Aorta (tissue), 5 donors: ENCODE measurements around the gene PPP2R5B. TPM values are rescaled to one million over a fixed set of nuclear protein-coding genes. Genes with fewer than 3 reads are reported as not detected.

Source experiments
- ATAC-seq: fragments of 200-7000 bp; cut with Tn5 transposase; one replicate; pipeline ENCODE4 v1.9.1; 2022; ENCODE audit warnings: moderate library complexity; ENCODE audit not compliant: low FRiP score
- DNase-seq, 2 donors: peaks; one replicate each; pipeline ENCODE4 v3.0.0-alpha.2; 2020
- H3K27ac ChIP-seq, 2 donors: one replicate each; pipeline ENCODE4 v1.5.1; 2013; ENCODE audit warnings: low read length in 2 of 2, mild to moderate bottlenecking in 2 of 2, moderate library complexity in 2 of 2, control low read depth in 1 of 2, inconsistent platforms in 1 of 2, low read depth in 1 of 2
- H3K27me3 ChIP-seq, 2 donors: one replicate each; pipeline ENCODE4 v1.6.1; 2013; ENCODE audit warnings: control low read depth in 1 of 2, low read length in 1 of 2, mild to moderate bottlenecking in 1 of 2, moderate library complexity in 1 of 2; ENCODE audit not compliant: insufficient read depth in 2 of 2, control insufficient read depth in 1 of 2
- H3K36me3 ChIP-seq, 2 donors: one replicate each; pipeline ENCODE4 v1.6.1; 2013; ENCODE audit warnings: control low read depth in 1 of 2, low read length in 1 of 2, mild to moderate bottlenecking in 1 of 2; ENCODE audit not compliant: insufficient read depth in 2 of 2, control insufficient read depth in 1 of 2
- H3K4me1 ChIP-seq, 2 donors: one replicate each; pipeline ENCODE4 v1.6.1; 2013; ENCODE audit warnings: low read length in 2 of 2, control low read depth in 1 of 2, mild to moderate bottlenecking in 1 of 2, moderate library complexity in 1 of 2; ENCODE audit not compliant: insufficient read depth in 2 of 2, control insufficient read depth in 1 of 2
- H3K4me3 ChIP-seq, 2 donors: one replicate each; pipeline ENCODE4 v1.5.1; 2013; ENCODE audit warnings: low read length in 2 of 2, control low read depth in 1 of 2, mild to moderate bottlenecking in 1 of 2
- H3K9me3 ChIP-seq: one replicate; pipeline ENCODE4 v1.6.1; 2013; ENCODE audit warnings: mild to moderate bottlenecking, low read length; ENCODE audit not compliant: control insufficient read depth
- WGBS, 2 donors: extraction: QIAGEN DNeasy Blood & Tissue Kit; methylation state at CpG; one replicate each; pipeline ENCODE4 v1.1.7; 2013; 5-methylcytosine and 5-hydroxymethylcytosine counted together
- intact Hi-C, 2 donors: fragments of 100-400 bp; cut with DNase I; formaldehyde crosslinking; loops; one replicate each; pipeline versions ENCODE4 v1.14.2 to v1.15.0; 2022
- polyA plus RNA-seq, 2 donors: library from polyadenylated mRNA; stranded (reverse); fragments of 200-250 nt; gene quantifications; one replicate each; pipeline ENCODE4 v1.2.3, GENCODE V29; 2013
- total RNA-seq, 2 donors: library from RNA; stranded (reverse); fragmentation: NEBNext Ultra II Directional; extraction: Animal tissue kit (Norgen Biotek cat#: 25700); gene quantifications; one replicate each; pipeline ENCODE4 v1.2.1, GENCODE V29; 2021
- donor health status: healthy with polysubstance abuse.
- donor health status: Bipolar disorder and iron deficiency.
- donor health status: DM: no; HTN: no; CAD: no.
- donor health status: DM: no; HTN: no; CAD: no.
- donor health status: DM: yes; HTN: yes; CAD: no.

The PPP2R5B gene
- total and polyA plus RNA-seq, 4 donors: 9.5 to 36.8 (median 30.7) TPM

- no peak for DNase-seq
- Histone ChIP-seq H3K27me3 (no peaks in the 10 kb centered on the region), H3K4me3 (no peak overlapping the region), H3K36me3 (peaks cover 0 to 8% of the 10 kb centered on the region in 2 donors), H3K27ac (no peak overlapping the region), H3K4me1 (no peaks in the 10 kb centered on the region), H3K9me3 (no peaks in the 10 kb centered on the region)
- ATAC-seq: no peak
- intact Hi-C loops: no loop called here
- 92 to 93% methylated on average over 17 of the region's 17 CpGs for WGBS, 2 donors
Measured at GRCh38 chr11:64900774-64901173, 23.7 kb upstream of the PPP2R5B start.

- Histone ChIP-seq H3K36me3 (peaks cover 0 to 13% of the 10 kb centered on the region in 2 donors), H3K9me3 (no peaks in the 10 kb centered on the region), H3K27me3 (no peaks in the 10 kb centered on the region), H3K27ac (no peak overlapping the region), H3K4me1 (no peaks in the 10 kb centered on the region), H3K4me3 (no peak overlapping the region)
- DNase-seq (no peak), ATAC-seq (no peak)
- WGBS, 2 donors: 86 to 87% methylated on average over 29 to 30 of the region's 30 CpGs
- intact Hi-C loops: no loop called here
Measured at GRCh38 chr11:64902102-64902900, 22.2 kb upstream of the PPP2R5B start.

- Histone ChIP-seq H3K27me3 (no peaks in the 10 kb centered on the region), H3K27ac (no peak overlapping the region), H3K36me3 (peaks cover 0 to 17% of the 10 kb centered on the region in 2 donors), H3K4me1 (no peaks in the 10 kb centered on the region), H3K9me3 (no peaks in the 10 kb centered on the region), H3K4me3 (no peak overlapping the region)
- 93% methylated on average over 23 of the region's 23 CpGs for WGBS, 2 donors
- intact Hi-C loops: no loop called here
- no peak for ATAC-seq
- no peak for DNase-seq
Measured at GRCh38 chr11:64903291-64903833, 21.1 kb upstream of the PPP2R5B start.

DNA sequence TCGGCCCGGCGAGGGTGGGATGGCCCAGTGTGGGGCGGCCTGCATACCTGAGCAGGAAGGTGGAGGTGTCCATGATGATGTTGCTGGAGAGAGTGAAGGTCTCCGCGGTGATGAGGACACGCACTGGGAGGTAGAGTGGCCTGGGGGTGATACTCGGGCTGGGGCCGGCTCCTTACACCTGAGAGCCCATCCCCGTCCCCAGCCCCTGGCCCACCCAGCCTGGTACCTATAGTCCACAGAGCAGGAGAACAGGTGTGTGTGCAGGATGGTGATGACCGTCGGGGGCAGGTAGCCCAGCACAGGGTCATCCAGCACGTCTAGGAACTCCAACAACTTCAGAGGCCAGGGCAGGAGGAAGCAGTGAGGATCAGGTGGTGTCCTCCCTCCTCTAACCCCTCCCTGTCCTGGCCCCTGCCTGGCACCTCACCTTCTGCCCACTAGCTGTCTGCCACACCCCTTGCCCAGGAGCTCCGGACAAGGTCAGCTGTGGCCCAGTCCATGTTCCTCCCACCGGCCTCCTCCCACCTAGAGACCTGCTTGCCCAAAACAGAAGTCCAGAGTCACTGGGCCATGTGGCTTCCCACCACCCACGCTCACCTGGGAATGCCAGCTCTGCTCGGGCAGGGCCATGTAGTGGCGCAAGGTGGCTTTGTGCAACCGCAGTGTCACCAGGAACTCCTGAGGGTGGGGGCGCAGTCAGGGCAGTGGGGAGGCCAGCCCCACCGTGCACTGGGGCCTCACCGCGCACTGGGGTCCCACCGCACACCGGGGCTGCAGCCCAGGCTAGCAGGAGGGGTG lies 18.8 kb upstream of the PPP2R5B start:
- intact Hi-C loops: no loop called here
- Histone ChIP-seq H3K27ac (no peak overlapping the region), H3K4me1 (no peaks in the 10 kb centered on the region), H3K36me3 (peaks cover 0 to 17% of the 10 kb centered on the region in 2 donors), H3K27me3 (no peaks in the 10 kb centered on the region), H3K4me3 (no peak overlapping the region), H3K9me3 (no peaks in the 10 kb centered on the region)
- no peak for ATAC-seq
- DNase-seq: no peak
- WGBS, 2 donors: 94 to 96% methylated on average over 20 to 25 of the region's 25 CpGs

DNA sequence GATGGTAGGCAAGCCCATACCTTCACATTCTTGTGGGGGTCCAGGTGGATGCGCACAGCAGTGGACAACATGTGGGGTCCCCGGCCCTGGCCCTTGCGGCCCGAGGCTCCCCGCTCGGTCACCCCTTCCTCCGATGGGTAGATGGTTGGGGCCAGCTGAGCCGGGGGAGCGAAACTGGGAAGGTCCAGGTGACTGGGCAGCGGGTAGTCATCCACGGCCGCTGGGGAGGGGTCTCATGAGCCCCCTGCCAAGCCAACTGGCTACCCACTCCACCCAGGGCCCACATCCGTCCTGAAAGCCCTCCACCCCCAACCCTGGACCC lies 18.2 kb upstream of the PPP2R5B start:
- 95 to 96% methylated on average over 13 of the region's 13 CpGs for WGBS, 2 donors
- intact Hi-C loops: no loop called here
- Histone ChIP-seq H3K4me3 (no peak overlapping the region), H3K4me1 (no peaks in the 10 kb centered on the region), H3K36me3 (peaks cover 0 to 17% of the 10 kb centered on the region in 2 donors), H3K27ac (no peak overlapping the region), H3K27me3 (no peaks in the 10 kb centered on the region), H3K9me3 (no peaks in the 10 kb centered on the region)
- ATAC-seq (no peak), DNase-seq (no peak)

GRCh38 chr11:64908766-64909165 lies 15.7 kb upstream of the PPP2R5B start:
- H3K9me3 ChIP-seq: no peaks in the 10 kb centered on the region
- intact Hi-C loops: no loop called here
- peaks cover 0 to 23% of the 10 kb centered on the region in 2 donors for H3K36me3 ChIP-seq
- H3K4me3 ChIP-seq: no peak overlapping the region
- ATAC-seq: no peak
- no peaks in the 10 kb centered on the region for H3K4me1 ChIP-seq
- no peak overlapping the region for H3K27ac ChIP-seq
- no peak for DNase-seq
- no peaks in the 10 kb centered on the region for H3K27me3 ChIP-seq
- 85 to 88% methylated on average over 9 to 11 of the region's 11 CpGs for WGBS, 2 donors

GRCh38 chr11:64909653-64910343 lies 14.7 kb upstream of the PPP2R5B start:
- Histone ChIP-seq H3K27ac (no peak overlapping the region), H3K36me3 (peaks cover 0 to 23% of the 10 kb centered on the region in 2 donors), H3K4me3 (no peak overlapping the region), H3K4me1 (no peaks in the 10 kb centered on the region), H3K9me3 (no peaks in the 10 kb centered on the region), H3K27me3 (no peaks in the 10 kb centered on the region)
- ATAC-seq (no peak), DNase-seq (no peak)
- intact Hi-C loops: no loop called here
- 84 to 88% methylated on average over 39 of the region's 39 CpGs for WGBS, 2 donors

- H3K4me3 ChIP-seq: no peak overlapping the region
- intact Hi-C loops: no loop called here
- WGBS, 2 donors: 93 to 94% methylated on average over 27 of the region's 27 CpGs
- H3K4me1 ChIP-seq: no peaks in the 10 kb centered on the region
- no peaks in the 10 kb centered on the region for H3K9me3 ChIP-seq
- peaks cover 0 to 21% of the 10 kb centered on the region in 2 donors for H3K36me3 ChIP-seq
- no peaks in the 10 kb centered on the region for H3K27me3 ChIP-seq
- no peak for DNase-seq
- H3K27ac ChIP-seq: no peak overlapping the region
- no peak for ATAC-seq
Measured at GRCh38 chr11:64910451-64911093, 13.9 kb upstream of the PPP2R5B start.
